Measurements from ENCODE around the gene F2. TPM values are rescaled to one million over a fixed set of nuclear protein-coding genes. Genes with fewer than 3 reads are reported as not detected.

The F2 gene
- total RNA-seq, 1 experiment from 2014 or later: not detected

GRCh38 chr11:46736146-46736545, 17.1 kb downstream of the F2 start:
- ChIA-PET CTCF (no interaction called here), POLR2A (ENCODE audit: unreplicated experiment) (interaction anchor here (0.7 kb wide), 1 partner anchor 146 kb away, joined by 5 read pairs; no protein-coding TSS in a partner anchor)
- H3K4me2 ChIP-seq (ENCODE audit: low read length): no peak overlapping the region
- intact Hi-C loops (cut with micrococcal nuclease): loop anchor here (5.0 kb wide), 1 partner anchor 34 kb away; the partner anchor contains the start of genes ARHGAP1 and ZNF408
- no peaks in the 10 kb centered on the region; the same call in 1 of the 2 replicates for H3K36me3 ChIP-seq (ENCODE audit: low read depth, low read length)
- no peaks in the 10 kb centered on the region for H3K79me2 ChIP-seq (ENCODE audit: low read length)
- H2AFZ ChIP-seq (ENCODE audit: low read length): no peak overlapping the region
- H3K9me2 ChIP-seq (replicated peaks; ENCODE audit: low read length): no peaks in the 10 kb centered on the region
- H3K27ac ChIP-seq (ENCODE audit: low read length): no peak overlapping the region
- H3K4me1 ChIP-seq (ENCODE audit: insufficient read depth, low read length): no peaks in the 10 kb centered on the region; the same call in none of the 2 replicates
- no peak for TF ChIP-seq EZH2phosphoT487 (IDR thresholded peaks at IDR 0.05; ENCODE audit: borderline replicate concordance, low read length)
- no peak for TF ChIP-seq EZH2 (IDR thresholded peaks at IDR 0.05; ENCODE audit: low read length, unreplicated experiment)
- TF ChIP-seq CTCF (conservative IDR thresholded peaks at IDR 0.05; ENCODE audit: low read depth, low read length): no peak
- H3K4me3 ChIP-seq (ENCODE audit: low read length): no peak overlapping the region
- H3K9me3 ChIP-seq (ENCODE audit: low read length): no peaks in the 10 kb centered on the region
- no peaks in the 10 kb centered on the region for H3K27me3 ChIP-seq (ENCODE audit: low read length)
- BruUV-seq (replicated peaks): no TSS peak
- ATAC-seq: no peak
- no peak for DNase-seq
- no peaks in the 10 kb centered on the region for H4K20me1 ChIP-seq (ENCODE audit: low read length)
- no peaks in the 10 kb centered on the region for H3F3A ChIP-seq (ENCODE audit: low read length, unreplicated experiment)
- no peak overlapping the region for H3K9ac ChIP-seq (ENCODE audit: low read length)

- Histone ChIP-seq H3K27me3 (ENCODE audit: low read length) (no peaks in the 10 kb centered on the region), H2AFZ (ENCODE audit: low read length) (no peak overlapping the region), H3K9me3 (ENCODE audit: low read length) (no peaks in the 10 kb centered on the region), H4K20me1 (ENCODE audit: low read length) (no peaks in the 10 kb centered on the region), H3K4me2 (ENCODE audit: low read length) (no peak overlapping the region), H3K79me2 (ENCODE audit: low read length) (no peaks in the 10 kb centered on the region), H3K4me1 (ENCODE audit: insufficient read depth, low read length) (no peaks in the 10 kb centered on the region; the same call in none of the 2 replicates), H3K9me2 (replicated peaks; ENCODE audit: low read length) (no peaks in the 10 kb centered on the region), H3F3A (ENCODE audit: low read length, unreplicated experiment) (no peaks in the 10 kb centered on the region), H3K36me3 (ENCODE audit: low read depth, low read length) (peaks cover 2% of the 10 kb centered on the region; the same call in 1 of the 2 replicates), H3K9ac (ENCODE audit: low read length) (no peak overlapping the region), H3K27ac (ENCODE audit: low read length) (no peak overlapping the region), H3K4me3 (ENCODE audit: low read length) (no peak overlapping the region)
- DNase-seq (peak; percentile 45), ATAC-seq (peak; percentile 78)
- POLR2A ChIA-PET (ENCODE audit: unreplicated experiment): interaction anchor here (0.7 kb wide), 1 partner anchor 146 kb away, joined by 5 read pairs; no protein-coding TSS in a partner anchor
- CTCF ChIA-PET: no interaction called here
- TF ChIP-seq CTCF (conservative IDR thresholded peaks at IDR 0.05; ENCODE audit: low read depth, low read length): no peak
- TF ChIP-seq EZH2phosphoT487 (IDR thresholded peaks at IDR 0.05; ENCODE audit: borderline replicate concordance, low read length): no peak
- TF ChIP-seq EZH2 (IDR thresholded peaks at IDR 0.05; ENCODE audit: low read length, unreplicated experiment): no peak
- intact Hi-C loops (cut with micrococcal nuclease): loop anchor here (5.0 kb wide), 1 partner anchor 34 kb away; the partner anchor contains the start of genes ARHGAP1 and ZNF408
- BruUV-seq (replicated peaks): no TSS peak
Measured at GRCh38 chr11:46736615-46737014, 17.6 kb downstream of the F2 start.

- ATAC-seq: no peak
- Histone ChIP-seq H3K27me3 (ENCODE audit: low read length) (no peaks in the 10 kb centered on the region), H4K20me1 (ENCODE audit: low read length) (no peaks in the 10 kb centered on the region), H3K9me2 (replicated peaks; ENCODE audit: low read length) (no peaks in the 10 kb centered on the region), H3K9ac (ENCODE audit: low read length) (no peak overlapping the region), H3K79me2 (ENCODE audit: low read length) (no peaks in the 10 kb centered on the region), H3F3A (ENCODE audit: low read length, unreplicated experiment) (no peaks in the 10 kb centered on the region), H3K36me3 (ENCODE audit: low read depth, low read length) (peaks cover 8% of the 10 kb centered on the region), H3K9me3 (ENCODE audit: low read length) (no peaks in the 10 kb centered on the region), H2AFZ (ENCODE audit: low read length) (no peak overlapping the region), H3K4me1 (ENCODE audit: insufficient read depth, low read length) (no peaks in the 10 kb centered on the region; the same call in none of the 2 replicates), H3K4me3 (ENCODE audit: low read length) (no peak overlapping the region), H3K27ac (ENCODE audit: low read length) (no peak overlapping the region), H3K4me2 (ENCODE audit: low read length) (no peak overlapping the region)
- POLR2A ChIA-PET (ENCODE audit: unreplicated experiment): no interaction called here
- intact Hi-C loops (cut with micrococcal nuclease): loop anchor here (5.0 kb wide), 1 partner anchor 35 kb away; the partner anchor contains the start of genes ARHGAP1 and ZNF408
- CTCF ChIA-PET: interaction anchor here (0.6 kb wide), 1 partner anchor 107 kb away, joined by 3 read pairs; no protein-coding TSS in a partner anchor
- DNase-seq: no peak
- TF ChIP-seq CTCF (conservative IDR thresholded peaks at IDR 0.05; ENCODE audit: low read depth, low read length): no peak
- no peak for TF ChIP-seq EZH2 (IDR thresholded peaks at IDR 0.05; ENCODE audit: low read length, unreplicated experiment)
- no peak for TF ChIP-seq EZH2phosphoT487 (IDR thresholded peaks at IDR 0.05; ENCODE audit: borderline replicate concordance, low read length)
- BruUV-seq (replicated peaks): no TSS peak
Measured at GRCh38 chr11:46737699-46738098, 18.7 kb downstream of the F2 start.

All from PC-3 (cell line).